ENCODE data around the gene TENT4A.

DNA sequence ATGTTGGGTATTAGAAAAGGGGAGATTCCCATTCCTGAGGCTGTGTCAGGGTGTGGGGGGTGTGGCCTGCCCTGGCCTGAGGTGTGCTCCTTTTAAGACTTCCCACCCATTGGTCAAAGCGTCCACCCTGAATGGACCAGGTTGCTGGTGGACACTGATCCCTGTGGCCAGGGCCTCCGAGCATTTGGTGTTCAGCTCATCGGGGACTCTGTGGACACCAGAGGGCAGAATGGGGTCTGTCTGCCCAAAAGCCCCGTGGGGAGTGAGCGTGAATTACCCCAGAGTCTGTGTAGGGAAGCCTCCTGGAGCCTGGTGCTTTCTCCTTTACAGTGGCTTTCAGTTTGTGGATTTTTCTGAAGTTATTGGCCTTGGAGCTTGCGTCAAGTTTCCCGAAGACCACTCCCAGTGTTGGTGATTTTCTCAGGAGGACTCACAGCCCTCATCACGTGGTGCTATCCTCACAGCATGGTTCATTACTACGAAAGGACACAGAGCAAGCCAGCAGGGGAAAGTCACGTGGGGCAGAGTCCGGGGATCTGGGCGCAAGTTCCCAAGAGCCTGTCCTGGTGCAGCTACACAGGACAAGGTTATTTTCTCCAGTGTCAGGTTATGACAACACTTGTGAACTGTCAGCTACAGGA lies 55.5 kb downstream of the TENT4A start:
- TF ChIP-seq, protein P1, sequence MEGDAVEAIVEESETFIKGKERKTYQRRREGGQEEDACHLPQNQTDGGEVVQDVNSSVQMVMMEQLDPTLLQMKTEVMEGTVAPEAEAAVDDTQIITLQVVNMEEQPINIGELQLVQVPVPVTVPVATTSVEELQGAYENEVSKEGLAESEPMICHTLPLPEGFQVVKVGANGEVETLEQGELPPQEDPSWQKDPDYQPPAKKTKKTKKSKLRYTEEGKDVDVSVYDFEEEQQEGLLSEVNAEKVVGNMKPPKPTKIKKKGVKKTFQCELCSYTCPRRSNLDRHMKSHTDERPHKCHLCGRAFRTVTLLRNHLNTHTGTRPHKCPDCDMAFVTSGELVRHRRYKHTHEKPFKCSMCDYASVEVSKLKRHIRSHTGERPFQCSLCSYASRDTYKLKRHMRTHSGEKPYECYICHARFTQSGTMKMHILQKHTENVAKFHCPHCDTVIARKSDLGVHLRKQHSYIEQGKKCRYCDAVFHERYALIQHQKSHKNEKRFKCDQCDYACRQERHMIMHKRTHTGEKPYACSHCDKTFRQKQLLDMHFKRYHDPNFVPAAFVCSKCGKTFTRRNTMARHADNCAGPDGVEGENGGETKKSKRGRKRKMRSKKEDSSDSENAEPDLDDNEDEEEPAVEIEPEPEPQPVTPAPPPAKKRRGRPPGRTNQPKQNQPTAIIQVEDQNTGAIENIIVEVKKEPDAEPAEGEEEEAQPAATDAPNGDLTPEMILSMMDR (IDR thresholded peaks at IDR 0.05) = no peak
- TF ChIP-seq POLR2A (IDR thresholded peaks at IDR 0.05) = no peak
